Measurements from ENCODE around the gene PCDHB14.

The PCDHB14 gene

DNA sequence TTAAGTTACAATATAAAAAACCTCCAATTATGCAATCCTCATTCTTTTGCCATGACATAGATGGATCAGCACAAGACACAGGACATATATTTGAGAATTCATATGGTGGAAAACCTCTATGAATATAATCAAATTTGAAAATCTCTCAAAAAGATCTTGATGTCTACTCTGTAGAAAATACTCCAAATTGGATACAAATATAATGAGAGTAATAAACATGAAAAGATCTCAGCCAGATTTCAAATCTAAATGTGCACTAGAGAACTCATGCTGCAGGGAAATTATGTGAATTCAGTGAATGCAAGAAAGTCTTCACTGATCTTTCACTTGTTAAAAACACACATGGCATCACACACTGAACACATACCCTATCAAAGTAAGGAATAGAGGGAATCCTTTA lies 35.8 kb downstream of the PCDHB14 start:
- POLR2A ChIA-PET: no interaction called here
- DNase-seq (ENCODE audit: low read depth, low spot score): no peak

GRCh38 chr5:141260458-141261237 lies 37.5 kb downstream of the PCDHB14 start:
- no peak overlapping the region for H3K4me3 ChIP-seq (ENCODE audit: low read depth, low read length)
- TF ChIP-seq, protein P1, sequence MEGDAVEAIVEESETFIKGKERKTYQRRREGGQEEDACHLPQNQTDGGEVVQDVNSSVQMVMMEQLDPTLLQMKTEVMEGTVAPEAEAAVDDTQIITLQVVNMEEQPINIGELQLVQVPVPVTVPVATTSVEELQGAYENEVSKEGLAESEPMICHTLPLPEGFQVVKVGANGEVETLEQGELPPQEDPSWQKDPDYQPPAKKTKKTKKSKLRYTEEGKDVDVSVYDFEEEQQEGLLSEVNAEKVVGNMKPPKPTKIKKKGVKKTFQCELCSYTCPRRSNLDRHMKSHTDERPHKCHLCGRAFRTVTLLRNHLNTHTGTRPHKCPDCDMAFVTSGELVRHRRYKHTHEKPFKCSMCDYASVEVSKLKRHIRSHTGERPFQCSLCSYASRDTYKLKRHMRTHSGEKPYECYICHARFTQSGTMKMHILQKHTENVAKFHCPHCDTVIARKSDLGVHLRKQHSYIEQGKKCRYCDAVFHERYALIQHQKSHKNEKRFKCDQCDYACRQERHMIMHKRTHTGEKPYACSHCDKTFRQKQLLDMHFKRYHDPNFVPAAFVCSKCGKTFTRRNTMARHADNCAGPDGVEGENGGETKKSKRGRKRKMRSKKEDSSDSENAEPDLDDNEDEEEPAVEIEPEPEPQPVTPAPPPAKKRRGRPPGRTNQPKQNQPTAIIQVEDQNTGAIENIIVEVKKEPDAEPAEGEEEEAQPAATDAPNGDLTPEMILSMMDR (IDR thresholded peaks at IDR 0.05; ENCODE audit: insufficient read depth, low read length, missing control alignments): no peak
- DNase-seq (ENCODE audit: low read depth, low spot score): no peak
- CTCF ChIA-PET: interaction anchor here (1.5 kb wide), 1 partner anchor 298 kb away, joined by 3 read pairs; no protein-coding TSS in a partner anchor
- POLR2A ChIA-PET: no interaction called here

More for the DNA sequence above, 35.8 kb downstream of the PCDHB14 start:
- TF ChIP-seq, protein P1 (IDR thresholded peaks at IDR 0.05; ENCODE audit: insufficient read depth, low read length, missing control alignments): no peak
- CTCF ChIA-PET: interaction anchor here (2.0 kb wide), 1 partner anchor 305 kb away, joined by 4 read pairs; no protein-coding TSS in a partner anchor
- H3K4me3 ChIP-seq (ENCODE audit: low read depth, low read length): no peak overlapping the region

DNA sequence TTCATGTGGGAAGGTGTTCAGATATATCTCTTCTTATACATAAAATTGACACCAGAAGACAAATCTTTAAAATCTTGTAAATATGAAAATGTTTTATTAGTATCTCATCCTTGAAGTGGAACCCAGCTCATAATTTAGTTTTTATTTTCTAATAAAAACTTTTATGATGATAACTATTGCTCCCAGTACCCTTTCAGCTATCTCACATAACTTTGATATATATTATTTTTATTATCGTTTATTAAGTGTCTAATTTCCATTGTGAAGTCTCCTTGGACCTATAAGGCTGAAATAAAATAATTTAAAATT lies 38.0 kb downstream of the PCDHB14 start:
- no peak for DNase-seq (ENCODE audit: low read depth, low spot score)
- no peak overlapping the region for H3K4me3 ChIP-seq (ENCODE audit: low read depth, low read length)
- TF ChIP-seq, protein P1 (IDR thresholded peaks at IDR 0.05; ENCODE audit: insufficient read depth, low read length, missing control alignments): no peak
- CTCF ChIA-PET: interaction anchor here (1.5 kb wide), 1 partner anchor 297 kb away, joined by 3 read pairs; no protein-coding TSS in a partner anchor
- POLR2A ChIA-PET: no interaction called here

- POLR2A ChIA-PET: no interaction called here
- CTCF ChIA-PET: no interaction called here
- no peak overlapping the region for H3K4me3 ChIP-seq (ENCODE audit: low read depth, low read length)
- no peak for DNase-seq (ENCODE audit: low read depth, low spot score)
- TF ChIP-seq, protein P1 (IDR thresholded peaks at IDR 0.05; ENCODE audit: insufficient read depth, low read length, missing control alignments): no peak
Observed at GRCh38 chr5:141269195-141269594, 46.1 kb downstream of the PCDHB14 start.

DNA sequence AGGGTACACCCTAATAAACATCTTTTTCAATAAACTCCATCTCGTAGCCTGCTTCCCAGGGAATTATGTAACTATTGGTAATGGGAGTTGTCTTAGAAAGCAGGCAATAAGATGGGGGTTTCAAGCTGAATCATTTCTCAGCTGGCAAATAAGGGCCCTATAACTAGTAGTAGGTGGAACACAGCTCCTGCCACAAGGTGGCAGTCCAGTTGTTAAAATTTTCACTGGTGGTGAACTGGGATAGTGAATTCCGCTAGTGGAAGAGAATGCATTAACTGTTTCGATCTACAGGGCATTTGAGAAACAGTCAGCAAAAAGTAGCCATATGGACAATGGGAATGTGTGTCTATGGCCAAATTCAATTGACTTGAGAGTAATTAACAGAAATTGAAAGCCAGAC lies 49.8 kb downstream of the PCDHB14 start:
- POLR2A ChIA-PET: no interaction called here
- TF ChIP-seq, protein P1 (IDR thresholded peaks at IDR 0.05; ENCODE audit: insufficient read depth, low read length, missing control alignments): no peak
- DNase-seq (ENCODE audit: low read depth, low spot score): no peak
- CTCF ChIA-PET: interaction anchor here (0.6 kb wide), 1 partner anchor 47 kb away, joined by 4 read pairs; no protein-coding TSS in a partner anchor
- no peak overlapping the region for H3K4me3 ChIP-seq (ENCODE audit: low read depth, low read length)
